ENCODE measurements around the gene PRIMA1. TPM values are rescaled to one million over a fixed set of nuclear protein-coding genes. Genes with fewer than 3 reads are reported as not detected.

The PRIMA1 gene
- total RNA-seq, 1 donor from 2014 or later, result 0.08 TPM

DNA sequence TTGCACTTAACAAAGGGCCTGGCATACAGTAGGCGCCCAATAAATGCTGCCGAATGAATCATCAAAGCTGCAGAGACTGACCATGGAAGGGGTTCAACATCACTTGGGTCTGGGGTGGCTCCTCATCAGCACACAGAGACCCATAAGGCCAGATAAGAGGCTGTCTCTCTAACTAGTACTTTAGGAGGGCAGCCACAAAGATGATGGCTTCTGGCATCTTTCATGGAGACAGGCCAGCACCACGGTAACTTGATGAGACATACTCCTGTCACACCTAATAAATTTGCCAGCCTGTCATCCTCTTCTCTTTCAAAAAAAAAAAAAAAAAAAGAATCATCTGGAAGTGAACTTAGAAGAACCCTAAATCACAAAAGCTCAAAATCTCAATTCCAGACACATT lies 3.4 kb downstream of the PRIMA1 start:
- peaks cover 4% of the 10 kb centered on the region for H3K36me3 Mint-ChIP-seq (ENCODE audit: low read depth, unreplicated experiment)
- TF ChIP-seq, protein P1, sequence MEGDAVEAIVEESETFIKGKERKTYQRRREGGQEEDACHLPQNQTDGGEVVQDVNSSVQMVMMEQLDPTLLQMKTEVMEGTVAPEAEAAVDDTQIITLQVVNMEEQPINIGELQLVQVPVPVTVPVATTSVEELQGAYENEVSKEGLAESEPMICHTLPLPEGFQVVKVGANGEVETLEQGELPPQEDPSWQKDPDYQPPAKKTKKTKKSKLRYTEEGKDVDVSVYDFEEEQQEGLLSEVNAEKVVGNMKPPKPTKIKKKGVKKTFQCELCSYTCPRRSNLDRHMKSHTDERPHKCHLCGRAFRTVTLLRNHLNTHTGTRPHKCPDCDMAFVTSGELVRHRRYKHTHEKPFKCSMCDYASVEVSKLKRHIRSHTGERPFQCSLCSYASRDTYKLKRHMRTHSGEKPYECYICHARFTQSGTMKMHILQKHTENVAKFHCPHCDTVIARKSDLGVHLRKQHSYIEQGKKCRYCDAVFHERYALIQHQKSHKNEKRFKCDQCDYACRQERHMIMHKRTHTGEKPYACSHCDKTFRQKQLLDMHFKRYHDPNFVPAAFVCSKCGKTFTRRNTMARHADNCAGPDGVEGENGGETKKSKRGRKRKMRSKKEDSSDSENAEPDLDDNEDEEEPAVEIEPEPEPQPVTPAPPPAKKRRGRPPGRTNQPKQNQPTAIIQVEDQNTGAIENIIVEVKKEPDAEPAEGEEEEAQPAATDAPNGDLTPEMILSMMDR (IDR thresholded peaks at IDR 0.05; ENCODE audit: unreplicated experiment), result no peak
- peaks cover 16% of the 10 kb centered on the region for H3K27me3 Mint-ChIP-seq (ENCODE audit: unreplicated experiment)
- no peak overlapping the region for H3K4me3 Mint-ChIP-seq (ENCODE audit: unreplicated experiment)
- H3K4me1 Mint-ChIP-seq (ENCODE audit: unreplicated experiment), result peaks cover 7% of the 10 kb centered on the region
- H3K27ac Mint-ChIP-seq (ENCODE audit: unreplicated experiment), result no peak overlapping the region
- H3K9me3 Mint-ChIP-seq (ENCODE audit: unreplicated experiment), result no peaks in the 10 kb centered on the region
- DNase-seq (ENCODE audit: low spot score), result no peak

GRCh38 chr14:93780813-93781400 lies 7.4 kb downstream of the PRIMA1 start:
- Mint-ChIP-seq H3K27ac (ENCODE audit: unreplicated experiment) (no peak overlapping the region), H3K36me3 (ENCODE audit: low read depth, unreplicated experiment) (no peaks in the 10 kb centered on the region), H3K9me3 (ENCODE audit: unreplicated experiment) (no peaks in the 10 kb centered on the region), H3K4me3 (ENCODE audit: unreplicated experiment) (no peak overlapping the region), H3K27me3 (ENCODE audit: unreplicated experiment) (peaks cover 4% of the 10 kb centered on the region), H3K4me1 (ENCODE audit: unreplicated experiment) (no peaks in the 10 kb centered on the region)
- DNase-seq (ENCODE audit: low spot score), result no peak
- TF ChIP-seq, protein P1 (IDR thresholded peaks at IDR 0.05; ENCODE audit: unreplicated experiment), result no peak

GRCh38 chr14:93778856-93779629 lies 9.2 kb downstream of the PRIMA1 start:
- H3K4me3 Mint-ChIP-seq (ENCODE audit: unreplicated experiment), result no peak overlapping the region
- TF ChIP-seq, protein P1 (IDR thresholded peaks at IDR 0.05; ENCODE audit: unreplicated experiment), result no peak
- H3K9me3 Mint-ChIP-seq (ENCODE audit: unreplicated experiment), result no peaks in the 10 kb centered on the region
- H3K36me3 Mint-ChIP-seq (ENCODE audit: low read depth, unreplicated experiment), result no peaks in the 10 kb centered on the region
- no peak overlapping the region for H3K27ac Mint-ChIP-seq (ENCODE audit: unreplicated experiment)
- H3K27me3 Mint-ChIP-seq (ENCODE audit: unreplicated experiment), result peaks cover 4% of the 10 kb centered on the region
- no peaks in the 10 kb centered on the region for H3K4me1 Mint-ChIP-seq (ENCODE audit: unreplicated experiment)
- DNase-seq (ENCODE audit: low spot score), result no peak

GRCh38 chr14:93778453-93778852 lies 9.8 kb downstream of the PRIMA1 start:
- H3K36me3 Mint-ChIP-seq (ENCODE audit: low read depth, unreplicated experiment), result no peaks in the 10 kb centered on the region
- no peak overlapping the region for H3K27ac Mint-ChIP-seq (ENCODE audit: unreplicated experiment)
- no peaks in the 10 kb centered on the region for H3K9me3 Mint-ChIP-seq (ENCODE audit: unreplicated experiment)
- H3K27me3 Mint-ChIP-seq (ENCODE audit: unreplicated experiment), result peaks cover 4% of the 10 kb centered on the region
- no peak for DNase-seq (ENCODE audit: low spot score)
- H3K4me3 Mint-ChIP-seq (ENCODE audit: unreplicated experiment), result no peak overlapping the region
- TF ChIP-seq, protein P1 (IDR thresholded peaks at IDR 0.05; ENCODE audit: unreplicated experiment), result no peak
- no peaks in the 10 kb centered on the region for H3K4me1 Mint-ChIP-seq (ENCODE audit: unreplicated experiment)

- Mint-ChIP-seq H3K4me1 (ENCODE audit: unreplicated experiment) (peaks cover 3% of the 10 kb centered on the region), H3K36me3 (ENCODE audit: low read depth, unreplicated experiment) (no peaks in the 10 kb centered on the region), H3K9me3 (ENCODE audit: unreplicated experiment) (no peaks in the 10 kb centered on the region), H3K27ac (ENCODE audit: unreplicated experiment) (no peak overlapping the region), H3K27me3 (ENCODE audit: unreplicated experiment) (peaks cover 4% of the 10 kb centered on the region), H3K4me3 (ENCODE audit: unreplicated experiment) (no peak overlapping the region)
- TF ChIP-seq, protein P1 (IDR thresholded peaks at IDR 0.05; ENCODE audit: unreplicated experiment), result no peak
- no peak for DNase-seq (ENCODE audit: low spot score)
Observed at GRCh38 chr14:93775744-93776143, 12.5 kb downstream of the PRIMA1 start.
